Measurements from ENCODE around the gene ZNF516. TPM values are rescaled to one million over a fixed set of nuclear protein-coding genes. Genes with fewer than 3 reads are reported as not detected.

Gene ZNF516
- polyA plus RNA-seq, 3 donors = 5.0 to 41.9 (median 8.6) TPM

DNA sequence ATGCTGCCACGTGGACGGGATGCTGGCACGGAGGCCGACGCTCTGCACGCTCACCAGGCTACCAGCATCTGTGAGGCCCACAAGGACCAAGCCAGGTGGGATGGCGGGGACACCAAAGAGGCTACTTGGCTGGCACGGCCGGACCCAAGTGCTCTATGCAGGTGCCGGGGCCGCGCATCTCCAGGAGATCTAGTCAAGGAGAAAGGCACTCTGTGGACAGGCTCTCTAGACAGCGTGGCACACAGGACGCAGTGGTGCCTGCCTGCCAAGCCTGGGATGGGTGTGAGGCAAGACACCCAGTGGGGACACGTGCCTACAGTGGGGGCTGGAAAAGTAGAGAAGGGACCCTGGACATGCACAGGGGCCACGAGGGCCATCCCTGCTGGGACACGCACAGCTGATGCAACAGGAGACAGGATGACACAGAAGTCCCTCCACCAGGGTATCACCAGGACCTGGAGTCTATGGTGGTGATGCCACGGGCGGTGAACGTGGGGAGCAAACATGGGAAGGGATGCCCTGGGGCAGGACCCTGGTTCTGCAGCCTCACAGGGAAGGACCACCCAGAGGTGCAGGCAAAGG lies 28.5 kb downstream of the ZNF516 start:
- TF ChIP-seq, protein P1, sequence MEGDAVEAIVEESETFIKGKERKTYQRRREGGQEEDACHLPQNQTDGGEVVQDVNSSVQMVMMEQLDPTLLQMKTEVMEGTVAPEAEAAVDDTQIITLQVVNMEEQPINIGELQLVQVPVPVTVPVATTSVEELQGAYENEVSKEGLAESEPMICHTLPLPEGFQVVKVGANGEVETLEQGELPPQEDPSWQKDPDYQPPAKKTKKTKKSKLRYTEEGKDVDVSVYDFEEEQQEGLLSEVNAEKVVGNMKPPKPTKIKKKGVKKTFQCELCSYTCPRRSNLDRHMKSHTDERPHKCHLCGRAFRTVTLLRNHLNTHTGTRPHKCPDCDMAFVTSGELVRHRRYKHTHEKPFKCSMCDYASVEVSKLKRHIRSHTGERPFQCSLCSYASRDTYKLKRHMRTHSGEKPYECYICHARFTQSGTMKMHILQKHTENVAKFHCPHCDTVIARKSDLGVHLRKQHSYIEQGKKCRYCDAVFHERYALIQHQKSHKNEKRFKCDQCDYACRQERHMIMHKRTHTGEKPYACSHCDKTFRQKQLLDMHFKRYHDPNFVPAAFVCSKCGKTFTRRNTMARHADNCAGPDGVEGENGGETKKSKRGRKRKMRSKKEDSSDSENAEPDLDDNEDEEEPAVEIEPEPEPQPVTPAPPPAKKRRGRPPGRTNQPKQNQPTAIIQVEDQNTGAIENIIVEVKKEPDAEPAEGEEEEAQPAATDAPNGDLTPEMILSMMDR (IDR thresholded peaks at IDR 0.05) = no peak
- Histone ChIP-seq H3K4me1 (ENCODE audit: control insufficient read depth in 1 of 2, insufficient read depth in 2 of 2, low read length in 2 of 2) (peaks cover 77 to 79% of the 10 kb centered on the region in 2 donors), H3K4me2 (replicated peaks; ENCODE audit: extremely low read depth, low read length, poor library complexity, severe bottlenecking) (peak overlapping the region; percentile 93), H2AFZ (ENCODE audit: insufficient read depth, low read depth, low read length, poor library complexity, severe bottlenecking) (no peak overlapping the region), H3K9me3 (replicated peaks in 1 of 2; ENCODE audit: control insufficient read depth in 1 of 2, insufficient read depth in 1 of 2, low read length in 2 of 2) (no peaks in the 10 kb centered on the region), H3K27ac (ENCODE audit: low read depth in 1 of 2, low read length in 2 of 2) (peak overlapping the region; percentile 82 to 88), H3K4me3 (replicated peaks in 1 of 3; ENCODE audit: low read depth in 2 of 3, low read length in 3 of 3) (peak overlapping the region in 2 of 3 experiments; percentile 19 to 75), H4K20me1 (ENCODE audit: insufficient read depth, low read length) (peaks cover 94% of the 10 kb centered on the region), H3K27me3 (ENCODE audit: control insufficient read depth in 2 of 2, insufficient read depth in 2 of 2, low read length in 2 of 2) (no peaks in the 10 kb centered on the region), H3K9ac (ENCODE audit: insufficient read depth, low read length, poor library complexity, severe bottlenecking) (peak overlapping the region; percentile 56), H3K79me2 (ENCODE audit: insufficient read depth, low read length) (peaks cover 100% of the 10 kb centered on the region), H3K36me3 (replicated peaks in 1 of 2; ENCODE audit: control insufficient read depth in 1 of 2, insufficient read depth in 2 of 2, low read length in 2 of 2) (peaks cover 13 to 28% of the 10 kb centered on the region in 2 donors)
- 55% methylated on average over 20 of the region's 20 CpGs for WGBS (ENCODE audit: insufficient coverage)
- peaks cover 27 to 44% of the 10 kb centered on the region in 2 donors for H3K36me3 Mint-ChIP-seq
- H3K27ac Mint-ChIP-seq = peak overlapping the region; percentile 87 to 94 (median 89)
- peak; percentile 38 to 67 (median 44) for DNase-seq
- H3K27me3 Mint-ChIP-seq (ENCODE audit: low read depth in 3 of 3) = peaks cover 0 to 3% (median 0%) of the 10 kb centered on the region in 3 donors
- H3K4me3 Mint-ChIP-seq = peak overlapping the region; percentile 58 to 82
- no peaks in the 10 kb centered on the region for H3K9me3 Mint-ChIP-seq
- intact Hi-C loops (cut with micrococcal nuclease) = no loop called here
- H3K4me1 Mint-ChIP-seq = peaks cover 87% of the 10 kb centered on the region

DNA sequence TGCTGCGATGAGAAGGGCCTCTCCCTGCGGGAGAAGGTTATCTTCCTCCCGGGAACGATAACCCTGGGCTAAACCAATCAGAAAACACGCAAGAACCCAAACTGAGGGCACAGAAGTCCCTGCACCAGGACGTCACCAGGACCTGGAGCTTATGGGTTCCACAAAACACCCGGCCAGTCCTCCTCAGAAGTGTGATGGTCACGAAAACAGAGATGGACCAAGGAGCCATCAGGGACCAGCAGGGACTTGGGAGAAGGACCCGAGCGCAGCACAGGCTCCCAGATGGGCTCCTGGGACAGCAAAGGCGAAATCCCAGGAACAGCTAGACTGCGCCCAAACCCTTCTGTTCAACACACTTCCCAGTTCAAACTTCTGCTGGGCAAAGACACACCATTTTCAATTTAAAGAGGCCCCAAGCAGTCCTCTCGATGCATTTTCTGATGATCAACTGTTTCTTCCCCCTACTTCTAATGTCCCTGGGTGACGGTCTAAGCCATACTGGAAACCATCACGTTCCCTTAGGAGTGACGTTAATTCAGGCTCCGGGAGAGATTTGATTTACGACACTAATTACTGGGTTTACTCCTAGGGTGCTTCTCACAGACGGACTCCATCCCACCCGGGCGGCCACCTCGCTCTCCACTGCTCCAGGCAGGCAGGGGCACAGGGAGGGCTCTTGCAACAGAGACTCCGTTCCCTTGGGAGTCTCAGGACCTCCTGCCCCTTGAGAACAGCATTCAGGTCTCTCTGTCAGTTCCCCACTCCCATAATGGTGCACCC lies 29.2 kb downstream of the ZNF516 start:
- Histone ChIP-seq H3K79me2 (ENCODE audit: insufficient read depth, low read length) (peaks cover 100% of the 10 kb centered on the region), H3K4me1 (ENCODE audit: control insufficient read depth in 1 of 2, insufficient read depth in 2 of 2, low read length in 2 of 2) (peaks cover 77 to 81% of the 10 kb centered on the region in 2 donors), H2AFZ (ENCODE audit: insufficient read depth, low read depth, low read length, poor library complexity, severe bottlenecking) (no peak overlapping the region), H3K9me3 (replicated peaks in 1 of 2; ENCODE audit: control insufficient read depth in 1 of 2, insufficient read depth in 1 of 2, low read length in 2 of 2) (no peaks in the 10 kb centered on the region), H3K4me2 (replicated peaks; ENCODE audit: extremely low read depth, low read length, poor library complexity, severe bottlenecking) (peak overlapping the region; percentile 93), H4K20me1 (ENCODE audit: insufficient read depth, low read length) (peaks cover 94% of the 10 kb centered on the region), H3K9ac (ENCODE audit: insufficient read depth, low read length, poor library complexity, severe bottlenecking) (no peak overlapping the region), H3K4me3 (replicated peaks in 1 of 3; ENCODE audit: low read depth in 2 of 3, low read length in 3 of 3) (peak overlapping the region in 1 of 3 experiments; percentile 75), H3K27me3 (ENCODE audit: control insufficient read depth in 2 of 2, insufficient read depth in 2 of 2, low read length in 2 of 2) (no peaks in the 10 kb centered on the region), H3K36me3 (replicated peaks in 1 of 2; ENCODE audit: control insufficient read depth in 1 of 2, insufficient read depth in 2 of 2, low read length in 2 of 2) (peaks cover 17 to 28% of the 10 kb centered on the region in 2 donors), H3K27ac (ENCODE audit: low read depth in 1 of 2, low read length in 2 of 2) (peak overlapping the region; percentile 82 to 88)
- no peaks in the 10 kb centered on the region for H3K9me3 Mint-ChIP-seq
- peak overlapping the region in 1 of 2 donors; percentile 27 for H3K4me3 Mint-ChIP-seq
- H3K27me3 Mint-ChIP-seq (ENCODE audit: low read depth in 3 of 3) = peaks cover 0 to 3% (median 0%) of the 10 kb centered on the region in 3 donors
- TF ChIP-seq, protein P1 (IDR thresholded peaks at IDR 0.05) = no peak
- intact Hi-C loops (cut with micrococcal nuclease) = no loop called here
- DNase-seq = no peak
- 88% methylated on average over 22 of the region's 23 CpGs for WGBS (ENCODE audit: insufficient coverage)
- peak overlapping the region; percentile 86 to 94 (median 88) for H3K27ac Mint-ChIP-seq
- peaks cover 23 to 42% of the 10 kb centered on the region in 2 donors for H3K36me3 Mint-ChIP-seq
- peaks cover 87% of the 10 kb centered on the region for H3K4me1 Mint-ChIP-seq
